ENCODE results near the gene TRIP13.

Gene TRIP13

GRCh38 chr5:854966-855743 lies 37.5 kb upstream of the TRIP13 start:
- in situ Hi-C loops (cut with MboI; ENCODE audit: low sequenced_read_pairs), result no loop called here

- in situ Hi-C loops (cut with MboI; ENCODE audit: low sequenced_read_pairs), result no loop called here
Observed at GRCh38 chr5:855771-856530, 36.7 kb upstream of the TRIP13 start.

GRCh38 chr5:856531-857425 lies 35.9 kb upstream of the TRIP13 start:
- in situ Hi-C loops (cut with MboI; ENCODE audit: low sequenced_read_pairs), result no loop called here

- in situ Hi-C loops (cut with MboI; ENCODE audit: low sequenced_read_pairs), result no loop called here
Observed at GRCh38 chr5:858726-859125, 34.0 kb upstream of the TRIP13 start.

GRCh38 chr5:859391-859790 lies 33.3 kb upstream of the TRIP13 start:
- in situ Hi-C loops (cut with MboI; ENCODE audit: low sequenced_read_pairs), result no loop called here

- in situ Hi-C loops (cut with MboI; ENCODE audit: low sequenced_read_pairs), result no loop called here
Observed at GRCh38 chr5:859798-860296, 32.8 kb upstream of the TRIP13 start.

GRCh38 chr5:860506-861150 lies 32.1 kb upstream of the TRIP13 start:
- in situ Hi-C loops (cut with MboI; ENCODE audit: low sequenced_read_pairs), result no loop called here

GRCh38 chr5:861442-862366 lies 31.0 kb upstream of the TRIP13 start:
- in situ Hi-C loops (cut with MboI; ENCODE audit: low sequenced_read_pairs), result no loop called here

- in situ Hi-C loops (cut with MboI; ENCODE audit: low sequenced_read_pairs), result no loop called here
Observed at GRCh38 chr5:862367-863243, 30.1 kb upstream of the TRIP13 start.

- in situ Hi-C loops (cut with MboI; ENCODE audit: low sequenced_read_pairs), result no loop called here
Observed at GRCh38 chr5:863244-863805, 29.4 kb upstream of the TRIP13 start.

GRCh38 chr5:864492-865167 lies 28.1 kb upstream of the TRIP13 start:
- in situ Hi-C loops (cut with MboI; ENCODE audit: low sequenced_read_pairs), result no loop called here

GRCh38 chr5:865168-865521 lies 27.5 kb upstream of the TRIP13 start:
- in situ Hi-C loops (cut with MboI; ENCODE audit: low sequenced_read_pairs), result no loop called here

- in situ Hi-C loops (cut with MboI; ENCODE audit: low sequenced_read_pairs), result no loop called here
Observed at GRCh38 chr5:865771-866170, 26.9 kb upstream of the TRIP13 start.

- in situ Hi-C loops (cut with MboI; ENCODE audit: low sequenced_read_pairs), result no loop called here
Observed at GRCh38 chr5:867300-867870, 25.3 kb upstream of the TRIP13 start.

GRCh38 chr5:868428-869135 lies 24.1 kb upstream of the TRIP13 start:
- in situ Hi-C loops (cut with MboI; ENCODE audit: low sequenced_read_pairs), result no loop called here

- in situ Hi-C loops (cut with MboI; ENCODE audit: low sequenced_read_pairs), result no loop called here
Observed at GRCh38 chr5:870956-871355, 21.7 kb upstream of the TRIP13 start.

Measured in HL-60/S4 treated with retinoic acid at 250 ng/mL for 4 days and 3 days (cell line).